Activated CD4-positive, alpha-beta T cell treated with anti-CD3 and anti-CD28 coated beads for 48 hours (primary cell): ENCODE data around the gene BAZ2B.
A peak's percentile ranks its signal among the peaks of the same experiment; 100 is the strongest.

Experiments
- DNase-seq: peaks from one replicate; pipeline ENCODE4 v3.0.0-alpha.2; 2020

Gene BAZ2B

DNA sequence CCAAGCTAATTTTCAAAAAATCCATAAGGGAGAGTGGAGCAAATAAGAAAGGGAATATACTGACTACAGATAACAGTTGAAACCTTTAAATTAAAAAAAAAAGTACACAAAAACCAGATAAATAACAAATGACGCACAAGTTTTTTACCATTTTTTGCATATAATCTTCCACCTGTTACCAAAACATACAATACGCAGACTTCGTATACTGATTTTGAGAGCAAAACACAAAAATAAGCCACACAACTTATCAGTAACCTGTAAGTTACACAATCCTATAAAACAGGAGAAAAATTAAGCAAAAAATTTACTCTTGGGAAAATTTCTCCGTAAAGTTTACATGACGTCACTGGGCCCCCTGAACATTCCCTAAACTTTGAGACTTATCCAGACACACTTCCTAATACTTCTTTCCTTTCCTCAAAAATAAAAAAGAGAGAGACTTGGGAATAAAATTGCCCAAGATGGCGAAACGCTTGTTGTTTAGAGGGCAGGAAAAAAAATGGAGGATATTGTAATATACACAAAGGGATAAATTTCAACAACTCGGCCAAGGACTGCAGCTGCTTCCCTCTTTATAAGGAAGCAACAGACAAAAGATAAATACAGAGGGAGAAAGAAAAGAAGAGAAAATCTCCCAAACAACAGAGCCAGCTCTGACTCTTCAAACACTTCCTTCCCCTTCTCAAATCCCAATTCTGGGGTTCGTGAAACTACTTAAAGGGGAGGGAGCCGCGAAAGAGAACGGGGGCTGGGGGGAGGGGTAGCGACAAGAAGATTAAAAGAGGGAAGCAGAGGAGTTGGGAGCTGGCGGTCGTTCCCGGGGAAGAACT, 1.6 kb downstream of the BAZ2B start:
- no peak for DNase-seq

DNA sequence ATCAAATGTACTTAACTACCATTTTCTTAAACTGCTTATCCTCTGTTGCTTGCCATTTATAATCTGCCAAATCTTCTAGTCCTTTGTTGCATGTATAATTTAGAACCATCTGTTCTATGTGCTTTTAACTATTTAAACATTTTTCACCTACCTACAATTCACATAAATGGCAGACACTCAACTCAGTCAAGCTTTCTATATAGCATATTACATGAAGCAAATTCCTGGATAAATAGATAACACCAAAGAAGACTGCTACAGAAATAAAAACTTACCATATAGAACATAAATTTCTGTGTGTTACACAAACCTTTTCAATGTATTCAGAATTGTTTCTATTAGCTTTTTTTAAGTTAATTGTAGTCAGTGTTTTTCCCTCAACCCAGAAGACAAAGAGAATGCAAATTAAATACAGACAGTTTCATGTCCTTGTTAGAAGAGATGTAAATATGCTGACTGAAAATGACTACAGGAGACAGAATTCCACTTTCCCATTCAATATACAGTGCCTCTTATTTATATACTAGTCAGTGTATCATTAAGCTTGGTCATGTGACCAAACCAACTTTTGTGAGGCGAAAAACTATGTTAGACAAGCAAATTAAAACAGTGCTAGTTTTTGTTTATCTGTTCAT, 2.6 kb downstream of the BAZ2B start:
- DNase-seq: no peak

DNA sequence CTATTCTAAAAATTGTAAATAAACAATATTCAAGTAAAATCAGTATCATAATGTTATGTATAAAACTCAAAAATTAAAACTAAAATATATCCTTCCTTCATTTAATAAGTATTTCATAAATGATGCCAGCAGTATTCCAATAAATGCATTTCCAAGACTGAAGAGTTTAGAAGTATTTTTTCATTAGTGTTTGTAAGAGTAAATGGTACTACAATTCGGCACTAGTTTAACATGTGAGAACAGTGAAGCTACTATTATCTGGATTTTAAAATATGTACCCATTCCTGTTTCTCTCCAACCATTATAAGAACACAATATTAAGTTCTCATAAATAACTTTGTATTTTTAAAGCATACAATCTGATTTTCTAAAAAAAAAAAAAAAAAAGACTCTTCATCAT, 3.3 kb downstream of the BAZ2B start:
- DNase-seq: no peak

DNA sequence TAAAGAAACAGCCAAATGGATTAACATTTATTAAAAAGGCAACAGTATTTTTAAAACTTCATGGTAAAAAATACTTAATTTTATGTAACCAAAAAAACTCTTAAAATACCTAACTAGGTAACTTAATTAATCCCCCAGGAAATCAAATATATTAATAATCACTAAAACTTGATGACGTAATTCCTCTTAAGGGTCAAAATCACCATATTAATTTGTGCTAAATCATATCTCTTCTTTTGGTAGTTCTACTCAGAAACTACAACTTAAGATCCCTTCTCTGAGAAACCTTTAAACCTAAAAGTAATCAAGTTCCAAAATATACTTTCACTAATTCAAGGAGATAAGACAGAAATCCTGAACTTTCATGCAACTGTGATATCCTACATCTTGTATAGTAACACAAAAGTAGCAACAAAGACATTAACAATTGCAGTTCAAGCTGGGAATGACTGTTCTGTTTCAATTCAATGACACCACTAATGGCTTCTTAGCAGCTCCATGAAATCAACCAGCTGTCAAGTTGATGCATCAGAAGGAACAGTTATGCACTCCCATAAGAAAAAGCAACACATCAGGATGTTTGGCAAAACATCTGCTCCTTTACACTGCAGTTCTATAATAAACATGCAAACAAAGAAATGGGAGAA, 4.0 kb downstream of the BAZ2B start:
- no peak for DNase-seq

DNA sequence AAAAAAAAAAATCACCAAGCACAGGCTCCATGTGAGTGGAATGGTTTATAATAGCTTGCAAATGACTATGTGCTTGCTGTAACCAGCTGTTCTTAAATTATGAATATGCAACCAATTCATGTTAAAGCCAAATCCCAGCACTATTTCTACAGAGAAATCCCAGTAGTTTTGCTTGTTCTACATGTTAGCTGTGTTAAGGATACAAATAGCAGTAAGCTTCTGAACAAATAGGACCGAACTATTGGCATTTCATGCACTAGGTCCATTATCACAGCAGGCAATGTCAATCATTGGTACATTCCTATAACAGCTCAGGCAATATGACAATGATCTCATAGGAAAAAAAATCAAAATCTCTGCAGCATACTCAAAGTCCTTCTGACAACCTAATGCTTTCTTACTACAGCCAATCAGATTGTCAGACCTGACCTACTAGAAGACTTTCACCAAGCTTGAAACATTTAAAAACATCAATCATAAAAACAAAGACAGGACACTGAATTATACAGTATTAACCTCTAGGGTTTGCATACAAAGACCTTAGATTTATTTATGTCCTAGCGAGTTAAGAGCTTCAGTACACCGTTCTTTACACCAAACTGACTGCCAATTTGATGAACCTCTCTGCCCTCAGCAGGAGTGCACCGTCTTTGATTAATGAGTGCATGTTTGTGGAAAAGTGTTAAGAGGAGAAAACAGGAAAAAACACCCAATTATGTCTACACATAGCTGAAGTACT, 6.4 kb downstream of the BAZ2B start:
- no peak for DNase-seq

DNA sequence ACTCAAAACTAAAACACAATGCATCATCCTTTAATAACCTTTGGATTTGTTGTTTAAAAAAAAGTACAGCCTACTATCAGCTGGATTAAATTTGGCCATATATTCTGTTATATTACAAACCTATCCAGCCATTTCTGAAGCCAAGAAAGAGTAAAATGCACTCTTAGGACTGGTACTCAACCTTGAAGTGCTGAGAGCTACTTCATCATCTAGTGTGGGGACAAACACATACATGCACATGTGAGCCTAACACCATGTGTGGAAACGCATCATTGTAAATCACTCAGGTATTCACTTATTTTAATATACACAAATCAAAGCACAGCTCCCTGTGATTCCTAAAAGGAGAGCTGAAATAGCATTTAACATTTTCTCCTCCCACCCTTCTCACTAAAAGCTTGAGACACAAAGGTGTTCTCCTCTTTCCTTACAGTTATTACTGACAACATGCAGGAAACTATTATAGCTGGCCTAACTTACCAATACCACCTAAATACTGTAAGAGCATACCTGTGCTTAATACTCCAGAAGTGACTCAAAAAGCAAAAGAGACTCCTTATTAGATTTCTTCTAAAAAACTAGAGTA, 7.5 kb downstream of the BAZ2B start:
- DNase-seq: no peak

DNA sequence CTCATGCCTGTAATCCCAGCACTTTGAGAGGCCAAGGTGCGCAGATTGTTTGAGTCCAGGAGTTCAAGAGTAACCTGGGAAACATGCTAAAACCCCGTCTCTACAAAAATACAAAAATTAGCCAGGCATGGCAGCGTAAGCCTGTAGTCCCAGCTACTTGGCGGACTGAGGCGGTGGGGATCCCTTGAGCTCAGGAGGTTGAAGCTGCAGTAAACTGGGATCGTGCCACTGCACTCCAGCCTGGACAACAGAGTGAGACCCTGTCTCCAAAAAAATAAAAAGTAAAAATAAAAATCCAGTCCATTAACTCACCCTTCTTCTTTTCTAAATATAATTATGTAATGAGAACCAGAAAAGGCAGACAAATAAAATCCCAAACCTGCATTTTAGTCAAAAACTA, 8.2 kb downstream of the BAZ2B start:
- no peak for DNase-seq

DNA sequence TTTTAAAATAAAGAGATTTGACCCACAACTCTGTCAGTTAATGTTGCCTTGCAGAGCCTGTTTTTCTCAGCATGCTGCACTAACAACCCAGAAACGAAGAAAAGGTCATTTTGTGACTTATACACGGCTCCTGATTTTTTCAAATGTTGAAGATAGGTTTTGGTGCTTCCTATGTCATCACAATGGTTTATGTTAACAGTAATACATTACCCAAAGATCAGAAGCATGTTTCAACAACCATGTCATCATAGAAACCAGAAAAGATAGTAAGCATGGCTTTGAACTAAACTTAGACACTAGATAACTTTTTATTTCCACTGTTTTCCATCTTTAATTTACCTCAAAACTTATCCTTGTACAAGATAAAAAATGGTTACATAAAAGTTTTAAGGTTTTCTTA, 10.1 kb downstream of the BAZ2B start:
- no peak for DNase-seq

DNA sequence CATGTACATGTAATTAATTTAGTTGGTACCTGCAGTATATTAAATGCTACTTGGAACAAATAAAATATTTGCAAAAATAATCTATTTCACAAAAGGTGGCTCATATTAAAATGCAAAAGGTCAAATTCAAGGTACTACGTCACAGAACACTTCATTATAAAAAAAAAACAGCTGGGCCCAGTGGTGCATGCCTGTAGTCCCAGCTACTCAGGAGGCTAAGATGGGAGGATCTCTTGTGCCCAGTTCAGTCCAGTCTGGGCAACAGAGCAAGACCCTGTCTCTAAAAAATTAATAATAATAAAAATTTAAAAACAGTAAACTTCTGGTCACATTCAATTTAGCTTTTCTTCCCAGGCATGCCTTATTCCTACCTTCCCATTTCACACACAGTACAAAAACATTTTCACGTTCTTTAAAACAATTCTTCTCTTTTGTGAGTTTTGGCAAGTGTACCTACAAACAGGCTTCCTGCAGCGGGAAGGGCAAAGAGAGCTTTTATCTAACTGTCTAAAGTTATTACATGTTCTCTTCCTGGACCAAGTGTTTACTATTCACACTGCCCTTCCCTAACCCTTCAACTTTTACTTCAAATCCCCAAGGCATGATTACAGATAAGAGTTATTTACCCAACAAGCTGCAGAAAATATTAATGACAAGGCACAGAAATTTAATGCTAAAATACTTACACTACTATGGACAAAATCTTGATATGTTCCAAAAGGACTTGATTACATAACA, 10.7 kb downstream of the BAZ2B start:
- DNase-seq: no peak

DNA sequence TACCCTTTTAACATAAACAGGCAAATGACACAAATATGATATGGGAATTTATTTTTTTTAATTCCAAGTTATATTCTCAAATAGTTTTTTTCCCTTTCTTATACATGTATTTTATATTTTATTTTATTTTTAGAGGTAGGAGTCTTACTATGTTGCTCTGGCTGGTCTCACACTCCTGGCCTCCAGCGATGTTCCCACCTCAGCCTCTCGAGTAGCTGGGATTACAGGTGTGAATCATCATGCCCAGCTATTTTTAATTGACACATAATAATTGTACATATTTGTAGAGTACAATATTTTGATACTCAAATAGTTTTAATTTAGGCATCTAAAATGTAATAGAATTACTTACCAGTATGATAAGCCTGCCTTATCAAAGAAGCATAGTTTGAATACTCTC, 12.2 kb downstream of the BAZ2B start:
- DNase-seq: no peak

DNA sequence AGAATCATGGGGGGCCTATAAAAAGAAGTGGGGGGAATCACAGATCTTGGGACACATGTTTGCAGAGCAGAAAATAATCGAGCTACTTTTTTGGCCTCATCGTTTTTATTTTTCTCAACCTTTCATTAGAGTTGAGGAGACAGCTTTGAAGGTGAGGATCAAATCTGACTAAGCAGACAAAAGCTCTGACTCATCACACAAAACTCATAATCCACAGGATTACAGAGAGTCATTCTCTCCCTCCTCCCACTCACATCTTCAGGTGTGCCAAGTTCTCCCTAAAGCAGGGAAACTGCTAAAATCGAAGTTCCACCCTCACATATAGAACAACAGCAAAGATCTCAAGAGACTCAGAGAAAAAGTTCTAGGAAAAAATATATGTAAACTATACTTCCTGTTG, 15.6 kb downstream of the BAZ2B start:
- DNase-seq: peak; percentile 9

DNA sequence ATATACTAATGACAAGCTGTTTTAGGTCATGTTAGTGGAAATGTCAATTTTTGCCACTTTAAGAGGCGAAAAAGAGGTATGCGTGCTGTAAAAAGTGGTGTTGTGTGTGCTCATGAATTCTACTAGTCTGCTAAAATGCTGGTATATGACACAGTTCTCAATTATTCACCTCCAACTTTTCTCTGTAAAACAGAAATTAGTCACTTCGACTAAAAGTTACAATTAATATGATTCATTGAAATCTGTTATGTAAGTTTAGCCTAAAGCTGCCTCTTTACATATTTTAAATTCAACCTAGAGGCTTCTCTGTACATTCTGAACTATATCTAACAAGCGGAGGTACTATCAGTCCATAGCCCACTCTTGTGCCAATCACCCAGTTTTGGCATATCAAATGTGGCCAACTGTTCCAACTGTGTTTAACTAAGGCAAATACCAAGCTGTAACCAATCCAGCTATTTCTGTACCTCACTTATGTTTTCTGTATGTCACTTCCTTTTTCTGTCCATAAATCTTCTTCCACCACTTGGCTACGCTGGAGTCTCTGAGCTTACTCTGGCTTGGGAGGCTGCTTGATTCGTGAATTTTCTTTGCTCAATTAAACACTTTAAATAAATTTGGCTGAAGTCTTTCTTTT, 20.8 kb downstream of the BAZ2B start:
- no peak for DNase-seq

DNA sequence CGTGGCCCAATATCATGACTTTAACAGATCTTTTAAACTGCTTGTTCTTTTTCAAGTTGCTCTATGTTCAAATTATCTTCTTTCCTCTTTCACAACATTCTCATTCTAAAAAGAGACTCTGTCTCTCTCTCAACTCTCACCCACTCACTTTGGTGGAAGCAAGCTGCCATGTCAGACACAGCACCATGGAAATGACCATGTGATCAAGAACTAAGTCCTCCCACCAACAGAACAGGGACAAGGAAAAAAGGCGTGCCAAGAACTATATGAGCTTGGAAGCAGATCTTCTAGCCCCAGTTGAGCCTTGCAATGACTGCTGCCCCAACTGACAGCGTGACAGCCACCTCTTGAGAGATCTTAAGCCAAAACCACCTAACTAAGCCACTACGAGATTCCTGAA, 23.9 kb downstream of the BAZ2B start:
- DNase-seq: no peak

DNA sequence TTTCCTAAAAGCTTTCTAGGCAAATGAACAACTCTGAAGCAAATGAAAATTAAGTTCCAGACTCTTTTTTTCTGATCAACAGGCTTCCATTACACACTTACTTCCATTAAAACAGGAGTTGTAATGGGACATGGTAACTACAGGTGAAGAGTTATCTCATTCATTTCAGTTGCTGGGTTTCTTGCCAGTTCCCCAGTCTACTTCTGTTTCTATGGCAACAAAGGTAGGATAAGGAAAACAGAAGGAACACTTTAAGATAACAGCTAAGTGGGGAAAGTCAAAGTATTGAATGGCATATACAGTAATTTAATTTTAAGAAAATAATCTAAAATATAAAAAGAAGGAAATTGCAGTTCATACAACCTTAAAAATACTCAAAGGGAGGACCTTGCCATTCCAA, 25.1 kb downstream of the BAZ2B start:
- no peak for DNase-seq

DNA sequence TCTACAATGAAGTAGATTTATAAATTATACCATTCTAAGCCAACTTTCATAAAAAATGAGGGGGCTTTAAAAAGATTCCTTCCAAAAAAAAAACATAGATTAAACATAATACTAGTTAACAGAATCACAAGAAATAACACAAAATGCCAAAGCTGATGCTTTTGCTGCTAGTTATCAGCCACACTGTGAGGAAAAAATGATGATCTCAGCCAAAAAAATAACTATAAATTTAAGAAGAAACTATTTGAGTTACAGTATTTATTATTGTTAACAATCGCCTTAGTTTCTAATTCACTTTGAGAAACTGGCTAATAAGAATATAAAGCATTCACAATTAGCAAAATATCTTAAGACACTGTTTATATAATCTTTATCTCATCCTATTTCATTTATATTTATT, 27.1 kb downstream of the BAZ2B start:
- DNase-seq: no peak

DNA sequence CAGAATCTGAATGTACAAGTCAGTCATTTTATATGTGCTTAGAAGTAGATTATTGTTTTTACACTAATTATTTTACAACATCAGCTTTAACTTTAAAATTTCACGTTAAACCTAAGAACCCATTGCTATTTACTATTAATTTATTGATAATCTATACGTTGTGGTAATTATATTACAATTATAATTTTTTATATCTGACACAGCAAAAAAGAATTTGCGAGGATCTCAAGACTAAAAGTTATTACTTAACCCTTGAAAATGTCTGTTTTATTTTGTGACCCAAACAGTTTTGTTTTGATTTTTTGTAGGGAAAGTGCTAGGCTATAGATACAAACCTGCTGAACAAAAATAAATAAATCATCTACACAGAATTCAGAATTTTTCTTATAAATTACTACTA, 30.3 kb downstream of the BAZ2B start:
- DNase-seq: no peak

DNA sequence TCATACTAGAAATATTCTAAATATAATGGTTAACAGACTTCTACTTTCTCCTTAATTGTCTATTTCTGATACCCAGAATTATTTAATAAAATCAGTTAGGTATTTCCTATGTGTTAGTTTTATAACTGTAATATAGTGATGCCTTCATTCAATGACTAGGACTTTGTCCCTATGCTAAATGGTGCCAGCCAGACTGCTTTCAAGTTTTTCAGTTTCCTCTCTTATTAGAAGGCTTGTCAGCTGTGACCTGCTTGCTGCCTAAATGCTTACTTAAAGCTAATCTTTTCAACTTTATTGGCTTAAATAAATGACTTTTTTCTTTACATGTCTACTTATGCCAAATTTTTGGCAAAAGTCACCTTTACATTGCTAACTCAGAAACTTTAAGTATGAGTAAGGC, 30.7 kb downstream of the BAZ2B start:
- no peak for DNase-seq

DNA sequence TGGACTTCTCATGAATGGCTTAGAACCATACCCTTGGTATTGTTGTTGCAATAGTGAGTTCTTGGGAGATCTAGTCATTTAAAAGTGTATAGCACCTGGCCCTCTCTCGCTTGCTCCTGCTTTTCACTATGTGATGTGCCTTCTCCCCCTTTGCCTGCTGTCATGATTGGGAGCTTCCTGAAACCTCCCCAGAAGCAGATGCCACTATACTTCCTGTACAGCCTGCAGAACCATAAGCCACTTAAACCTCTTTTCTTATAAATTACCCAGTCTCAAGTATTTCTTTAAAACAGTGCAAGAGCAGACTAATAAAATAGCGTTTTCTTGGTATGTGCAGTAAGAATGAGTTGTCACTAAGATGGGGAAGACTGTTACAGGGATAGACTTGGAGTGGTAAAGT, 31.6 kb downstream of the BAZ2B start:
- no peak for DNase-seq

DNA sequence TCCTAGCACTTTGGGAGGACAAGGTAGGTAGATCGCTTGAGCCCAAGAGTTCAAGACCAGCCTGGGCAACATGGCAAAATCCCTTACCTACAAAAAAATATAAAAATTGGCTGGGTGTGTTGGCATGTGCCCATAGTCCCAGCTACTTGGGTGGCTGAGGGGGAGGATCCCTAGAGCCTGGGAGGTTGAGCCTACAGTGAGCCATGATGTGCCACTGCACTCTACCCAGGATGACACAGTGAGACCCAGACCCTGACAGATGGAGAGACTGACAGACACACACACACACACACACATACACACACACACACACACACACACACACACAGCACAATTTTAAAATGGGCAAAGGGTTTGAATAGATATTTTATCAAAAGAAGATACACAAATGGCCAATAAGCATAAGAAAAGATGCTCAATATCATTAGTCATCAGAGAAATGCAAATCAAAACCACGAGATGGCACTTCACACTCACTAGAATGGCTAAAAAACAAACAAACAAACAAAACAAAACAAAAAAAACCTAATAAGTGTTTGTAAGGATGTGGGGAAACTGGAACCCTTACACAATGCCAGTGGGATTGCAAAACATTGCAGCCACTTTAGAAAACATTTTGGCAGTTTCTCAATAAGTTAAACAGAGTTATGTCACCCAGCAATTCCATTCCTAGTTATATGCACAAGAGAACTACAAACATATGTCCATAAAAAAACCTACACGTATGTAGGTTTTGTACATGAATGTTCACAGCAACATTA, 42.3 kb downstream of the BAZ2B start:
- DNase-seq: no peak

DNA sequence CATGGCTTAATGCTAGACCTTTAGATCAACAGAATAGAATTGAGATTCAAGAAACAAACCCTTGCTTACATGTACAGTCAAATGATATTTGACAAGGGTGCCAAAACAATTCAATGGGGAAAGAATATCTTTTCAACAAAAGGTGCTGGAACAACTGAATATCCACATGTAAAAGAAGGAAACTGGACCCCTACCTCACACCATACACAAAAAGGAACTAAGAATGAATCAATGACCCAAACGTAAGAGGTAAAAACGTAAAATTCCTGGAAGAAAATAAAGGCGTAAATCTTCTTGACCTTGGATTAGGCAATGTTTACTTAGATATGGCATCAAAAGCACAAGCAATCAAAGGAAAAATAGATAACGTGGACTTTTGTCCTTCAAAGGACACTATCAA, 43.1 kb downstream of the BAZ2B start:
- no peak for DNase-seq

DNA sequence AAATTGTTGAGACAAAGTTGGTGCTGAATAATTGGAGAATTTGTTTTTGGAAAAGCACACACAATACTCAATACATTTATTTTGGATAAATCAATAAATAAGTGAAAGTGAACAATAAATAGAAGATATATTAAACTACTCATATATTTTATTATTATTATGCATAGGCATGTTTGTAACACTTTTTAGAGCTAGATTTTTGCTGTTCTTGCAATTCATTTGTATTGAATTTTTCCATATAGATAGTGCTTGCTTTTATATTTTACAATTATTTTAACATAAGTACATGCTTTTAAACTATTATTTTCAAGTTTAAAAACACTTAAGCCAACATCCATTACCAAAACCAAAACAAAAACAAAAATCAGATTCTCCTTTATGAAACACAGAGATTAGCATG, 43.9 kb downstream of the BAZ2B start:
- no peak for DNase-seq
